SK-N-SH treated with all-trans-retinoic acid at 6 μM for 48 hours (cell line): Measurements from ENCODE around the gene GALNT17.

Experiments
- ATAC-seq: fragments of 200-7000 bp; cut with Tn5 transposase; 3 replicates; pipeline ENCODE4 v1.9.1; 2020; ENCODE audit warnings: mild to moderate bottlenecking, moderate library complexity
- ARNTL ChIP-seq: fragments of 450-650 bp; formaldehyde crosslinking; IDR thresholded peaks from 2 replicates; pipeline ENCODE4 v1.5.0; 2020; ENCODE audit warnings: low read depth, mild to moderate bottlenecking, moderate library complexity, borderline replicate concordance
- BACH2 ChIP-seq: fragments of 250-450 bp; sonication (Bioruptor Pico); IDR thresholded peaks from 2 replicates; pipeline ENCODE4 v1.9.0; 2021; ENCODE audit warnings: mild to moderate bottlenecking, borderline replicate concordance
- CREB5 ChIP-seq: fragments of 250-450 bp; sonication (Bioruptor Pico); IDR thresholded peaks from 2 replicates; pipeline ENCODE4 v1.5.1; 2020; ENCODE audit warnings: low read depth, mild to moderate bottlenecking, moderate library complexity
- CSDC2 ChIP-seq: fragments of 250-450 bp; sonication (Bioruptor Pico); IDR thresholded peaks from 2 replicates; pipeline ENCODE4 v1.5.0; 2020; ENCODE audit warnings: mild to moderate bottlenecking, moderate library complexity
- CSRNP3 ChIP-seq: fragments of 250-450 bp; sonication (Bioruptor Pico); IDR thresholded peaks from 2 replicates; pipeline ENCODE4 v1.5.1; 2021; ENCODE audit warnings: mild to moderate bottlenecking, moderate library complexity
- ESRRG ChIP-seq: fragments of 250-450 bp; sonication (Bioruptor Pico); IDR thresholded peaks from 2 replicates; pipeline ENCODE4 v1.6.1; 2021; ENCODE audit warnings: mild to moderate bottlenecking
- GLIS3 ChIP-seq: fragments of 250-450 bp; sonication (Bioruptor Pico); IDR thresholded peaks from 2 replicates; pipeline ENCODE4 v1.5.0; 2020; ENCODE audit warnings: mild to moderate bottlenecking, moderate library complexity
- OSR1 ChIP-seq: fragments of 250-450 bp; sonication (Bioruptor Pico); IDR thresholded peaks from 2 replicates; pipeline ENCODE4 v1.8.0; 2022; ENCODE audit warnings: moderate library complexity, mild to moderate bottlenecking, inconsistent platforms
- PATZ1 ChIP-seq: fragments of 250-450 bp; sonication (Bioruptor Pico); IDR thresholded peaks from 2 replicates; pipeline ENCODE4 v1.8.0; 2020; ENCODE audit warnings: mild to moderate bottlenecking, moderate library complexity, borderline replicate concordance
- POU6F1 ChIP-seq: fragments of 250-450 bp; sonication (Bioruptor Pico); IDR thresholded peaks from 2 replicates; pipeline ENCODE4 v1.8.0; 2021; ENCODE audit warnings: low read depth, mild to moderate bottlenecking, moderate library complexity, borderline replicate concordance
- SNAI2 ChIP-seq: fragments of 250-450 bp; sonication (Bioruptor Pico); IDR thresholded peaks from 2 replicates; pipeline ENCODE4 v1.5.0; 2020; ENCODE audit warnings: mild to moderate bottlenecking, moderate library complexity
- TCF4 ChIP-seq: fragments of 250-450 bp; sonication (Bioruptor Pico); IDR thresholded peaks from 2 replicates; pipeline ENCODE4 v1.8.0; 2021; ENCODE audit warnings: mild to moderate bottlenecking, moderate library complexity, borderline replicate concordance
- ZC3H10 ChIP-seq: fragments of 250-450 bp; sonication (Bioruptor Pico); IDR thresholded peaks from 2 replicates; pipeline ENCODE4 v1.5.1; 2021; ENCODE audit warnings: mild to moderate bottlenecking, moderate library complexity
- ZFP3 ChIP-seq: fragments of 250-450 bp; sonication (Bioruptor Pico); IDR thresholded peaks from 2 replicates; pipeline ENCODE4 v1.5.0; 2020; ENCODE audit warnings: mild to moderate bottlenecking, moderate library complexity
- ZFP30 ChIP-seq: fragments of 450-650 bp; formaldehyde crosslinking; IDR thresholded peaks from 2 replicates; pipeline ENCODE4 v1.5.0; 2022; ENCODE audit warnings: mild to moderate bottlenecking, moderate library complexity
- ZNF565 ChIP-seq: fragments of 450-650 bp; formaldehyde crosslinking; conservative IDR thresholded peaks from 2 replicates; pipeline ENCODE4 v1.5.0; 2020; ENCODE audit warnings: low read depth, mild to moderate bottlenecking, moderate library complexity
- ZNF8 ChIP-seq: fragments of 450-650 bp; formaldehyde crosslinking; IDR thresholded peaks from 2 replicates; pipeline ENCODE4 v1.5.0; 2020; ENCODE audit warnings: mild to moderate bottlenecking, moderate library complexity
- TF ChIP-seq, protein P1 (sequence below): fragments of 250-450 bp; sonication (Bioruptor Pico); IDR thresholded peaks from 2 replicates; pipeline ENCODE4 v1.5.0; 2020; ENCODE audit warnings: mild to moderate bottlenecking, moderate library complexity

GALNT17 gene

GRCh38 chr7:71339924-71340323, 208.0 kb downstream of the GALNT17 start (continued):
- TF ChIP-seq ARNTL (no peak), CSDC2 (CRISPR knock-in tag) (no peak), OSR1 (CRISPR knock-in tag) (no peak), TCF4 (CRISPR knock-in tag) (no peak), ZFP3 (CRISPR knock-in tag) (no peak)
- TF ChIP-seq, all 23 proteins: peak for 0

DNA sequence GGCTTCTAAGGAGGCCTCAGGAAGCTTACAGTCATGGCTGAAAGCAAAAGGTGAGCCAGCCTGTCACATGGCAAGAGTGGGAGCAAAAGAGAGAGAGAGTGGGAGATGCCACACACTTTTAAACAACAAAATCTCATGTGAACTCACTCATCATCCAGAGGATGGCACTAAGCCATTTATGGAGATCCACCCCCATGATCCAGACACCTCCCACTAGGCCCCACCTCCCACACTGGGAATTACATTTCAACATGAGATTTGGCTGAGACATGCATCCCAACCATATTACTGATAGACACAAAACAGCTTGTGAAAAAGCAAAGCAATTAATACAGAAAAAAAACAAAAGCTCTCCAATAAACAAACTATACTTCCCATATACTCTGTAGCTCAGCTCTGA, 210.3 kb downstream of the GALNT17 start:
- no peak for TF ChIP-seq TCF4 (CRISPR knock-in tag)
- TF ChIP-seq ZFP30, result no peak
- no peak for ATAC-seq

DNA sequence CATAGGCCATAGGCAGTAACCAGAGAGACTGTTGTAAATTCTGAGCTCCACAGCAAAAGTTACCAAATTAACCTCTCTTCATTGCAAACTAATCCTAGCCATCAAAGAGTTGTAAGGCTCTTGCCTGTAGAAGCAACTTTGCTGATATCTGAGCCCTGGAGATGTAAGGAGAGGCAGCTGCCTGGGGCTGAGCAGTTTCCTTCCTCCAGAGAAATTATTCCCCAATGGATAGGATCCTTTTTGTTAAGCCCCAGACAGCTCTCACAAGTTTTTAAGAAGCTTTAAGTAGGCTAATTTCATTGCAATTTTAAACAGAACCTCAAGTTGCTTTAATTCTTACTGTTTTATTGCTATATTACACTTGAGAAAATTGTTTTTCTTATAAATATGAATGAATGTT, 211.1 kb downstream of the GALNT17 start:
- no peak for ATAC-seq
- TF ChIP-seq CREB5 (CRISPR knock-in tag) (no peak), ZNF8 (CRISPR knock-in tag) (no peak), ZFP30 (no peak), POU6F1 (no peak), ZC3H10 (CRISPR knock-in tag) (no peak), SNAI2 (no peak), OSR1 (CRISPR knock-in tag) (no peak), ZNF565 (CRISPR knock-in tag) (no peak), BACH2 (CRISPR knock-in tag) (no peak), ESRRG (no peak), CSRNP3 (no peak), ZFP3 (CRISPR knock-in tag) (no peak), TCF4 (CRISPR knock-in tag) (no peak)

GRCh38 chr7:71343892-71344291, 211.9 kb downstream of the GALNT17 start:
- TF ChIP-seq CSDC2 (CRISPR knock-in tag) (no peak), SNAI2 (no peak), GLIS3 (no peak), CREB5 (CRISPR knock-in tag) (no peak), ARNTL (no peak), ZC3H10 (CRISPR knock-in tag) (no peak), CSRNP3 (no peak), ESRRG (no peak)
- ATAC-seq, result no peak

DNA sequence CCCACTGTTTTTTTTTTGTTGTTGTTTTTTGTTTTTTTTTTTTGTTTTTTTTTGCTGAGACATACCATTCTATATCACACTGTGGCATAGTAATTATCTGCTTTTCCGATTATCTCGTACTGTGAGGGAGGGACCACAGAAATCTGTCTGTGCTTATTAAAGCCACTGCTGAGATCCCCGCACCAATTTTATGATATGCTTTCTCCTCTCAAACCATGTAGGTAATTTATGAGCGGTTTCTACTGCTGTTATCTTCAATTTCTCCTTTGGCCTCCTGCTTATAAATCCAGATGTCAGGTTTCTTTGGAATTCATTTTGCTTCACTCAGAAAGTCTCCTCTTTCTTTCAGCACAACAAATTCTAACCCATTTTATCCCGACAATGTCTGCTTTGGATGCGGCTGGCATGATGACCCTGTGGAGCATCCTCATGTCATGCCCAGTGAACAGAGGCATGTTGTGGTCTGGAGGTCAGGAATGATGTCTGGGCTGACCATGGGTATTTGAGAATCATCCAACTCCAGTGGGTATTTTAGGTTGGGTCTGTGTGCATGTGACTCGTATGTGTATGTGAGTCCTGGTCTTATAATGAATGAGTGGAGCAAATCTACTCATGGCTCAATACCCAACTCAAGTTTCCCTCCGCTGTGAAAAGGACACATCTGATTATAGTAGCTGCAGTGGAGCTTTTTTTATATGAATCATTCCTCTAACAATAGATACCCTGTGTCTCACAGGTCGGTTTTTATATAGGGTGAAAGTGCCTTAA, 213.4 kb downstream of the GALNT17 start:
- ATAC-seq, result no peak
- TF ChIP-seq OSR1 (CRISPR knock-in tag), result no peak
- no peak for TF ChIP-seq ZFP30
- no peak for TF ChIP-seq GLIS3
- TF ChIP-seq CREB5 (CRISPR knock-in tag), result no peak
- TF ChIP-seq PATZ1, result no peak
- TF ChIP-seq, protein P1, sequence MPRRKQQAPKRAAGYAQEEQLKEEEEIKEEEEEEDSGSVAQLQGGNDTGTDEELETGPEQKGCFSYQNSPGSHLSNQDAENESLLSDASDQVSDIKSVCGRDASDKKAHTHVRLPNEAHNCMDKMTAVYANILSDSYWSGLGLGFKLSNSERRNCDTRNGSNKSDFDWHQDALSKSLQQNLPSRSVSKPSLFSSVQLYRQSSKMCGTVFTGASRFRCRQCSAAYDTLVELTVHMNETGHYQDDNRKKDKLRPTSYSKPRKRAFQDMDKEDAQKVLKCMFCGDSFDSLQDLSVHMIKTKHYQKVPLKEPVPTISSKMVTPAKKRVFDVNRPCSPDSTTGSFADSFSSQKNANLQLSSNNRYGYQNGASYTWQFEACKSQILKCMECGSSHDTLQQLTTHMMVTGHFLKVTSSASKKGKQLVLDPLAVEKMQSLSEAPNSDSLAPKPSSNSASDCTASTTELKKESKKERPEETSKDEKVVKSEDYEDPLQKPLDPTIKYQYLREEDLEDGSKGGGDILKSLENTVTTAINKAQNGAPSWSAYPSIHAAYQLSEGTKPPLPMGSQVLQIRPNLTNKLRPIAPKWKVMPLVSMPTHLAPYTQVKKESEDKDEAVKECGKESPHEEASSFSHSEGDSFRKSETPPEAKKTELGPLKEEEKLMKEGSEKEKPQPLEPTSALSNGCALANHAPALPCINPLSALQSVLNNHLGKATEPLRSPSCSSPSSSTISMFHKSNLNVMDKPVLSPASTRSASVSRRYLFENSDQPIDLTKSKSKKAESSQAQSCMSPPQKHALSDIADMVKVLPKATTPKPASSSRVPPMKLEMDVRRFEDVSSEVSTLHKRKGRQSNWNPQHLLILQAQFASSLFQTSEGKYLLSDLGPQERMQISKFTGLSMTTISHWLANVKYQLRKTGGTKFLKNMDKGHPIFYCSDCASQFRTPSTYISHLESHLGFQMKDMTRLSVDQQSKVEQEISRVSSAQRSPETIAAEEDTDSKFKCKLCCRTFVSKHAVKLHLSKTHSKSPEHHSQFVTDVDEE (CRISPR knock-in tag), result no peak
